Right lung (tissue), 5 donors: ENCODE data around the gene MIPEP. TPM values are rescaled to one million over a fixed set of nuclear protein-coding genes. Genes with fewer than 3 reads are reported as not detected.

ENCODE experiments used
- DNase-seq, 2 donors: peaks; one replicate each; pipeline ENCODE4 v3.0.0-alpha.2; 2013
- polyA plus RNA-seq, 5 donors: library from polyadenylated mRNA; unstranded; fragments of 120-200 nt; gene quantifications; one replicate each; pipeline versions ENCODE4 v1.2.1 to v1.2.3, GENCODE V29; 2013; ENCODE audit warnings: inconsistent platforms in 1 of 5, low replicate concordance in 1 of 5; ENCODE audit not compliant: insufficient read length in 5 of 5, insufficient read depth in 1 of 5

Gene MIPEP
- polyA plus RNA-seq, 5 donors: 15.7 to 21.3 (median 16.8) TPM

GRCh38 chr13:23684647-23685046, 204.6 kb downstream of the MIPEP start:
- no peak for DNase-seq

GRCh38 chr13:23683084-23683483, 206.1 kb downstream of the MIPEP start:
- DNase-seq: no peak

- no peak for DNase-seq
Measured at GRCh38 chr13:23680845-23681669, 208.1 kb downstream of the MIPEP start.

Other genes with a start within 250 kb of the MIPEP start
- 1 to 10 TPM in 1 of 5 donors, under 1 TPM in 4; 0.49 to 2.1 (median 0.97) TPM for gene C1QTNF9B, start 8.1 kb upstream of the MIPEP start, polyA plus RNA-seq